ENCODE results near the gene ZNF574. TPM values are rescaled to one million over a fixed set of nuclear protein-coding genes. Genes with fewer than 3 reads are reported as not detected.
A peak's percentile ranks its signal among the peaks of the same experiment; 100 is the strongest.

ZNF574 gene
- polyA plus RNA-seq, 3 donors, result 3.3 to 9.6 (median 4.9) TPM

- Histone ChIP-seq H4K20me1 (ENCODE audit: insufficient read depth, low read length) (peaks cover 53% of the 10 kb centered on the region), H3K4me1 (ENCODE audit: control insufficient read depth in 1 of 2, insufficient read depth in 2 of 2, low read length in 2 of 2) (peaks cover 13 to 18% of the 10 kb centered on the region in 2 donors), H3K9ac (ENCODE audit: insufficient read depth, low read length, poor library complexity, severe bottlenecking) (no peak overlapping the region), H2AFZ (ENCODE audit: insufficient read depth, low read depth, low read length, poor library complexity, severe bottlenecking) (no peak overlapping the region), H3K27me3 (ENCODE audit: control insufficient read depth in 2 of 2, insufficient read depth in 2 of 2, low read length in 2 of 2) (no peaks in the 10 kb centered on the region), H3K36me3 (replicated peaks in 1 of 2; ENCODE audit: control insufficient read depth in 1 of 2, insufficient read depth in 2 of 2, low read length in 2 of 2) (peaks cover 35 to 43% of the 10 kb centered on the region in 2 donors), H3K4me3 (replicated peaks in 1 of 3; ENCODE audit: low read depth in 2 of 3, low read length in 3 of 3) (no peak overlapping the region), H3K4me2 (replicated peaks; ENCODE audit: extremely low read depth, low read length, poor library complexity, severe bottlenecking) (no peak overlapping the region), H3K27ac (ENCODE audit: low read depth in 1 of 2, low read length in 2 of 2) (no peak overlapping the region), H3K79me2 (ENCODE audit: insufficient read depth, low read length) (peaks cover 44% of the 10 kb centered on the region), H3K9me3 (replicated peaks in 1 of 2; ENCODE audit: control insufficient read depth in 1 of 2, insufficient read depth in 1 of 2, low read length in 2 of 2) (no peaks in the 10 kb centered on the region)
- 95% methylated on average over 42 of the region's 44 CpGs for WGBS (ENCODE audit: insufficient coverage)
- Mint-ChIP-seq H3K4me1 (peaks cover 24% of the 10 kb centered on the region), H3K36me3 (peaks cover 32 to 46% of the 10 kb centered on the region in 2 donors), H3K27me3 (ENCODE audit: low read depth in 3 of 3) (peaks cover 0 to 6% (median 4%) of the 10 kb centered on the region in 3 donors), H3K4me3 (no peak overlapping the region), H3K27ac (peak overlapping the region in 1 of 7 donors; percentile 15), H3K9me3 (no peaks in the 10 kb centered on the region)
- TF ChIP-seq CTCF (IDR thresholded peaks at IDR 0.05), result no peak
- no peak for DNase-seq
- intact Hi-C loops (cut with micrococcal nuclease), result no loop called here
Observed at GRCh38 chr19:42079886-42080763, 4.2 kb downstream of the ZNF574 start.

- TF ChIP-seq CTCF (IDR thresholded peaks at IDR 0.05), result no peak
- Mint-ChIP-seq H3K27ac (peak overlapping the region in 2 of 7 donors; percentile 61 to 73), H3K27me3 (ENCODE audit: low read depth in 3 of 3) (peaks cover 0 to 4% (median 0%) of the 10 kb centered on the region in 3 donors), H3K9me3 (no peaks in the 10 kb centered on the region), H3K4me1 (peaks cover 22% of the 10 kb centered on the region), H3K36me3 (peaks cover 32 to 46% of the 10 kb centered on the region in 2 donors), H3K4me3 (no peak overlapping the region)
- Histone ChIP-seq H3K27ac (ENCODE audit: low read depth in 1 of 2, low read length in 2 of 2) (peak overlapping the region in 1 of 2 donors; percentile 27), H2AFZ (ENCODE audit: insufficient read depth, low read depth, low read length, poor library complexity, severe bottlenecking) (no peak overlapping the region), H4K20me1 (ENCODE audit: insufficient read depth, low read length) (peaks cover 57% of the 10 kb centered on the region), H3K27me3 (ENCODE audit: control insufficient read depth in 2 of 2, insufficient read depth in 2 of 2, low read length in 2 of 2) (no peaks in the 10 kb centered on the region), H3K9me3 (replicated peaks in 1 of 2; ENCODE audit: control insufficient read depth in 1 of 2, insufficient read depth in 1 of 2, low read length in 2 of 2) (no peaks in the 10 kb centered on the region), H3K36me3 (replicated peaks in 1 of 2; ENCODE audit: control insufficient read depth in 1 of 2, insufficient read depth in 2 of 2, low read length in 2 of 2) (peaks cover 35 to 43% of the 10 kb centered on the region in 2 donors), H3K4me1 (ENCODE audit: control insufficient read depth in 1 of 2, insufficient read depth in 2 of 2, low read length in 2 of 2) (peaks cover 12 to 17% of the 10 kb centered on the region in 2 donors), H3K4me2 (replicated peaks; ENCODE audit: extremely low read depth, low read length, poor library complexity, severe bottlenecking) (no peak overlapping the region), H3K79me2 (ENCODE audit: insufficient read depth, low read length) (peaks cover 44% of the 10 kb centered on the region), H3K9ac (ENCODE audit: insufficient read depth, low read length, poor library complexity, severe bottlenecking) (no peak overlapping the region), H3K4me3 (replicated peaks in 1 of 3; ENCODE audit: low read depth in 2 of 3, low read length in 3 of 3) (no peak overlapping the region)
- intact Hi-C loops (cut with micrococcal nuclease), result no loop called here
- DNase-seq, result no peak
- 96% methylated on average over 28 of the region's 28 CpGs for WGBS (ENCODE audit: insufficient coverage)
Observed at GRCh38 chr19:42080764-42081375, 4.9 kb downstream of the ZNF574 start.

Data from CD14-positive monocyte (primary cell).